ENCODE measurements around the gene COMTD1. TPM values are rescaled to one million over a fixed set of nuclear protein-coding genes. Genes with fewer than 3 reads are reported as not detected.

The COMTD1 gene
- total and polyA plus RNA-seq, 2 of the 8 experiments (the other 6 are each of a cell fraction or from before 2014, with no cell fraction given), result 31.9 to 42.4 TPM

GRCh38 chr10:75197066-75197465, 38.7 kb downstream of the COMTD1 start:
- Histone ChIP-seq H3K18ac (ENCODE audit: extremely low read depth, low read length) (no peak overlapping the region), H3K79me1 (ENCODE audit: low read depth, low read length) (no peaks in the 10 kb centered on the region), H4K5ac (ENCODE audit: insufficient read length, low read depth, low read length) (no peak overlapping the region), H2AK5ac (ENCODE audit: low read depth, low read length) (no peak overlapping the region), H3K23ac (ENCODE audit: insufficient read length) (no peak overlapping the region), H3K27ac (ENCODE audit: low read depth, low read length) (no peak overlapping the region), H2BK20ac (ENCODE audit: low read length) (no peak overlapping the region), H2BK12ac (ENCODE audit: low read depth, low read length) (no peak overlapping the region), H3K27me3 (replicated peaks in 1 of 4; ENCODE audit: control insufficient read depth in 3 of 4, extremely low read depth in 1 of 4, insufficient read depth in 3 of 4, low read length in 3 of 4) (no peaks in the 10 kb centered on the region), H3K36me3 (ENCODE audit: control insufficient read depth in 2 of 4, insufficient read depth in 4 of 4, low read length in 3 of 4) (no peaks in the 10 kb centered on the region), H3K4me3 (ENCODE audit: extremely low read depth in 1 of 4, insufficient read depth in 2 of 4, low read depth in 3 of 4, low read length in 4 of 4) (no peak overlapping the region), H3K4me2 (ENCODE audit: insufficient read depth in 1 of 2, low read depth in 2 of 2, low read length in 2 of 2) (no peak overlapping the region), H4K20me1 (replicated peaks in 1 of 2; ENCODE audit: control insufficient read depth in 1 of 2, insufficient read depth in 2 of 2, low read length in 2 of 2) (no peaks in the 10 kb centered on the region), H3K79me2 (ENCODE audit: control insufficient read depth in 1 of 2, insufficient read depth in 2 of 2, low read length in 2 of 2) (no peaks in the 10 kb centered on the region), H3K4me1 (replicated peaks in 1 of 4; ENCODE audit: control insufficient read depth in 3 of 4, insufficient read depth in 4 of 4, low read length in 3 of 4) (no peaks in the 10 kb centered on the region), H2BK120ac (replicated peaks; ENCODE audit: low read depth, low read length) (no peak overlapping the region), H2BK15ac (ENCODE audit: low read length) (no peak overlapping the region), H4K8ac (ENCODE audit: extremely low read depth, insufficient read depth, low read length) (no peak overlapping the region), H3K4ac (replicated peaks; ENCODE audit: insufficient read length, low read depth, low read length) (no peak overlapping the region), H3K9me3 (ENCODE audit: insufficient read depth in 2 of 2, low read depth in 1 of 2, low read length in 1 of 2) (no peaks in the 10 kb centered on the region), H2AFZ (ENCODE audit: low read length) (no peak overlapping the region), H3K14ac (ENCODE audit: insufficient read length) (no peak overlapping the region), H3K9ac (replicated peaks in 1 of 4; ENCODE audit: extremely low read depth in 1 of 4, low read depth in 3 of 4, low read length in 3 of 4) (no peak overlapping the region), H3K56ac (replicated peaks; ENCODE audit: insufficient read length, low read depth, low read length) (no peak overlapping the region), H4K91ac (replicated peaks; ENCODE audit: insufficient read length, low read length) (no peak overlapping the region), H2BK5ac (ENCODE audit: low read depth, low read length) (no peak overlapping the region), H3K23me2 (ENCODE audit: low read depth, low read length) (no peaks in the 10 kb centered on the region)
- WGBS, 2 experiments (ENCODE audit: extremely low coverage in 1 of 2, insufficient coverage in 1 of 2, insufficient read length in 1 of 2, insufficient replicate concordance in 2 of 2, low coverage in 1 of 2, low lambda C conversion rate in 2 of 2, missing lambda C conversion rate in 1 of 2), result 94% methylated on average over 3 of the region's 3 CpGs; no CpG with 5 or more reads in 1 of the 2 experiments
- TF ChIP-seq BRCA1 (IDR thresholded peaks at IDR 0.05; ENCODE audit: low read depth, low read length) (no peak), SP1 (IDR thresholded peaks at IDR 0.05; ENCODE audit: low read depth, low read length) (no peak), BCL11A (IDR thresholded peaks at IDR 0.05; ENCODE audit: low read depth in 2 of 2, low read length in 2 of 2) (no peak), HDAC6 (IDR thresholded peaks at IDR 0.05; ENCODE audit: low read depth, low read length) (no peak), USF2 (IDR thresholded peaks at IDR 0.05; ENCODE audit: low read length) (no peak), SP4 (IDR thresholded peaks at IDR 0.05; ENCODE audit: low read length) (no peak), MAX (IDR thresholded peaks at IDR 0.05) (no peak), FOSL1 (IDR thresholded peaks at IDR 0.05; ENCODE audit: insufficient read depth, low read depth, low read length) (no peak), JUND (IDR thresholded peaks at IDR 0.05; ENCODE audit: low read length) (no peak), GTF2F1 (IDR thresholded peaks at IDR 0.05; ENCODE audit: borderline replicate concordance, low read depth, low read length) (no peak), CEBPB (IDR thresholded peaks at IDR 0.05; ENCODE audit: low read depth, low read length) (no peak)
- POLR2A ChIA-PET (ENCODE audit: partially characterized antibody), result interaction anchor here (1.5 to 36.7 kb wide), 4 partner anchors 10 to 31 kb away, joined by 6 to 801 read pairs (median 22); partner anchors contain the start of genes COMTD1 and VDAC2
- no peak for DNase-seq (ENCODE audit: low read depth in 1 of 2, low spot score in 2 of 2)
- CTCF ChIA-PET (ENCODE audit: partially characterized antibody), result interaction anchor here (1.1 to 3.4 kb wide), 4 partner anchors 9 to 38 kb away, joined by 3 to 26 read pairs (median 16); partner anchors contain the start of gene COMTD1
- FAIRE-seq, result no peak
